GM23338 (cell line): ENCODE data around the gene ZAR1.
"Not testable (repeated sequence)": the region's sequence is repeated elsewhere in the genome, so short reads cannot be mapped to it uniquely, and the experiment has no call there.

Experiments
- CTCF ChIP-seq, 2 experiments: fragments of 200-600 bp in 1 of 2; sonication (generic) in 1 of 2; conservative IDR thresholded peaks; 2 replicates each; pipeline versions ENCODE4 v1.5.1 to v1.6.1; 2016 to 2017; ENCODE audit warnings: antibody characterized with exemption in 2 of 2, low read depth in 2 of 2, mild to moderate bottlenecking in 2 of 2, moderate library complexity in 1 of 2
- POLR2AphosphoS5 ChIP-seq: IDR thresholded peaks from 2 replicates; pipeline ENCODE4 v1.6.1; 2016; ENCODE audit warnings: antibody characterized with exemption, low read depth

GRCh38 chr4:48440914-48441313 is 49.1 kb upstream of the ZAR1 start:
- TF ChIP-seq POLR2AphosphoS5; CTCF (conservative IDR thresholded peaks at IDR 0.05; ENCODE audit: low read depth in 2 of 2): not testable (repeated sequence)
